Mesendoderm (in vitro differentiated cells): ENCODE results near the gene MAG.

Source experiments
- DNase-seq: peaks from one replicate; pipeline ENCODE4 v3.0.0; 2013
- H2AK5ac ChIP-seq: 2 replicates; pipeline ENCODE4 v1.6.1; 2013; ENCODE audit warnings: low read length, inconsistent platforms
- H2BK120ac ChIP-seq: 2 replicates; pipeline ENCODE4 v1.6.1; 2013; ENCODE audit warnings: low read depth, mild to moderate bottlenecking, low read length, moderate library complexity, mixed read lengths
- H2BK15ac ChIP-seq: replicated peaks from 2 replicates; pipeline ENCODE4 v1.6.1; 2013; ENCODE audit warnings: low read depth, mild to moderate bottlenecking, moderate library complexity
- H2BK5ac ChIP-seq: 2 replicates; pipeline ENCODE4 v1.6.1; 2013; ENCODE audit warnings: low read length, inconsistent platforms
- H3K18ac ChIP-seq: 2 replicates; pipeline ENCODE4 v1.6.1; 2013; ENCODE audit warnings: mild to moderate bottlenecking, low read length, mixed read lengths
- H3K23ac ChIP-seq: one replicate; pipeline ENCODE4 v1.6.1; 2013; ENCODE audit warnings: low read length
- H3K27ac ChIP-seq: 2 replicates; pipeline ENCODE4 v1.5.1; 2013; ENCODE audit warnings: low read depth, mild to moderate bottlenecking, inconsistent platforms, low read length, moderate library complexity
- H3K27me3 ChIP-seq: 2 replicates; pipeline ENCODE4 v1.6.1; 2013; ENCODE audit warnings: low read length, control low read depth, mild to moderate bottlenecking, inconsistent platforms; ENCODE audit not compliant: insufficient read depth, poor library complexity
- H3K36me3 ChIP-seq: 2 replicates; pipeline ENCODE4 v1.6.1; 2013; ENCODE audit warnings: low read length, inconsistent platforms; ENCODE audit not compliant: control insufficient read depth, insufficient read depth
- H3K4ac ChIP-seq: one replicate; pipeline ENCODE4 v1.6.1; 2013; ENCODE audit warnings: low read depth, mild to moderate bottlenecking, low read length, moderate library complexity
- H3K4me1 ChIP-seq: 2 replicates; pipeline ENCODE4 v1.6.1; 2013; ENCODE audit warnings: low read depth, low read length, inconsistent platforms; ENCODE audit not compliant: control insufficient read depth
- H3K4me2 ChIP-seq: 2 replicates; pipeline ENCODE4 v1.6.1; 2013; ENCODE audit warnings: low read length
- H3K4me3 ChIP-seq: 2 replicates; pipeline ENCODE4 v1.5.1; 2013; ENCODE audit warnings: mild to moderate bottlenecking, low read length
- H3K56ac ChIP-seq: one replicate; pipeline ENCODE4 v1.6.1; 2013; ENCODE audit warnings: low read length
- H3K79me1 ChIP-seq: 2 replicates; pipeline ENCODE4 v1.6.1; 2013; ENCODE audit warnings: low read length, inconsistent platforms
- H3K79me2 ChIP-seq: 2 replicates; pipeline ENCODE4 v1.6.1; 2013; ENCODE audit warnings: mild to moderate bottlenecking, low read length; ENCODE audit not compliant: control insufficient read depth, insufficient read depth
- H3K9ac ChIP-seq: 2 replicates; pipeline ENCODE4 v1.6.1; 2013; ENCODE audit warnings: low read length, inconsistent platforms
- H4K5ac ChIP-seq: one replicate; pipeline ENCODE4 v1.6.1; 2013; ENCODE audit warnings: low read length
- H4K8ac ChIP-seq: one replicate; pipeline ENCODE4 v1.6.1; 2013; ENCODE audit warnings: low read depth, mild to moderate bottlenecking, control low read depth, low read length, moderate library complexity
- WGBS: extraction: QIAGEN DNeasy Blood & Tissue Kit; methylation state at CpG from one replicate; pipeline ENCODE4 v1.1.7; 2013; ENCODE audit warnings: low lambda C conversion rate, missing lambda C conversion rate; ENCODE audit not compliant: insufficient coverage; ENCODE audit errors: extremely low coverage; 5-methylcytosine and 5-hydroxymethylcytosine counted together

Gene MAG

DNA sequence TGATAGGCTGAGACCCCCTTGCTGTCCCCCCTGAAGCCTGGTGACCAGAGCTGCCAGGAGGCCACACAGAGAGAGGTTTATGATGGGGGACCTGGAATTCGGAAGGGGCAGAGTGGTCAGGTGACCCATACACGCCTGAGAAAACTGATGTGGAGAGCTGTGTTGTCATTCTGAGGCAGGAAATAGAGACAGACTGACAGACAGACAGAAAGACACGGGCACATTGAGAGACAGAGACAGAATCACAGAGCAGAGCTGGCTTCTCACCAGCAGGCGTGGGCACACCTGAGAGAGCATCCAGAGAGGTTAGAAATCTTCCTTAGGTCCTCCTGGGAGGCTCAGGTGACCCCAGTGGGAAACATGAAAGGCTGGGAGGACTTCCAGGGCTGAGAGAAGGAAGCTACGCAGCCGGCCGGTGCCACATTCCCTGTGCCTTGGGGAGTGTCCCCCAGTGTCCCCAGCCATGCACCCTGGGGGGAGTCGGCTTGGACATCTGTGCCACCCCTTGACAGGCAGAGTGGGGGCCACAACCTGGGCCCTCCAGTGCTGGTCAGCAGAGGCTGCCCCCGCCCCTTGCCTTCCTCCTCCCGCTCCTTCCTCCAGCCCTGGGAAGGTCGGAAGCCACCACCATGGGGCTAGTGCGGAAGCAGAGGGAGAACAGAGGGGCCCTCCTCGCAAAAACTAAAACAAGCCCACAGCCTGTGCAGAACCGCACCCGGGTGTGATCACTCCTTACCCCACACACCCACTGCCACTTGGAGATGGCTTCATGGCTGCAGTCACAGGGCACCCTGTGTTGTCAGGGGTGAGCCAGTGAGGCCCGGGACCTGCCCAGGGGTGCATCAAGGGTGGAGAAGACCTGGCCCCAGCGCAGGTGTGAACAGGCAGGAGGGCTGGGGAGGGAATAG lies 57.9 kb downstream of the MAG start:
- Histone ChIP-seq H3K18ac (no peak overlapping the region), H3K27me3 (no peaks in the 10 kb centered on the region), H3K9ac (no peak overlapping the region), H3K56ac (no peak overlapping the region), H2BK120ac (no peak overlapping the region), H2BK15ac (no peak overlapping the region), H2AK5ac (no peak overlapping the region), H3K4me3 (no peak overlapping the region), H3K36me3 (no peaks in the 10 kb centered on the region), H3K4me2 (no peak overlapping the region), H3K23ac (no peak overlapping the region), H3K27ac (no peak overlapping the region), H4K5ac (no peak overlapping the region), H2BK5ac (no peak overlapping the region), H3K79me1 (no peaks in the 10 kb centered on the region), H3K4ac (no peak overlapping the region), H3K4me1 (no peaks in the 10 kb centered on the region), H3K79me2 (no peaks in the 10 kb centered on the region), H4K8ac (no peak overlapping the region)
- DNase-seq: no peak
- no CpG with 5 or more reads among the region's 17 CpGs for WGBS

DNA sequence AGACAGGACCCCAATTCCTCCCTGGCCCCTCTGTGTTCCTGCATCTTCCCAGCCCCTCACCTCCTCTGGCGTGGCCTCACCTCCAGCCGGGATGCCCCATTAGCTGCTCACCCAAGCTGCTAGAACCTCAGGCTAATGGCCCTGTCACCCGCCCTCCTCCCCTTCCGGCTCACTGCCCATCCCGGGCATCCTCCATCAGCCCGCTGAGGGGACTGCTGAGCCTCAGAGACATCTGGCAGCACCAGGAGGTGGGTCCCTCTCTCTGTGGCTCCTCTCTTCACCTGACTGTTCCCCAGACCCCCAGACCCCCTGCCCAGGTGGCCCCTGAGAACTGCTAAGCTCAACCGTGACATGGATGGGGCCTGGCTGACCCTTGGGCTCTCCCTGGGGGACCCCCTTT lies 58.6 kb downstream of the MAG start:
- no peaks in the 10 kb centered on the region for H3K27me3 ChIP-seq
- no peak overlapping the region for H2BK15ac ChIP-seq
- H3K36me3 ChIP-seq: no peaks in the 10 kb centered on the region
- H3K4me2 ChIP-seq: no peak overlapping the region
- no peak overlapping the region for H4K8ac ChIP-seq
- no peak overlapping the region for H3K4me3 ChIP-seq
- H3K4me1 ChIP-seq: no peaks in the 10 kb centered on the region
- no peaks in the 10 kb centered on the region for H3K79me2 ChIP-seq
- no peaks in the 10 kb centered on the region for H3K79me1 ChIP-seq
- no peak overlapping the region for H3K18ac ChIP-seq
- H3K4ac ChIP-seq: no peak overlapping the region
- no peak overlapping the region for H3K9ac ChIP-seq
- no CpG with 5 or more reads among the region's 7 CpGs for WGBS
- no peak overlapping the region for H3K23ac ChIP-seq
- H3K27ac ChIP-seq: no peak overlapping the region
- H4K5ac ChIP-seq: no peak overlapping the region
- no peak overlapping the region for H2AK5ac ChIP-seq
- H2BK5ac ChIP-seq: no peak overlapping the region
- H3K56ac ChIP-seq: no peak overlapping the region
- DNase-seq: no peak
- H2BK120ac ChIP-seq: no peak overlapping the region

DNA sequence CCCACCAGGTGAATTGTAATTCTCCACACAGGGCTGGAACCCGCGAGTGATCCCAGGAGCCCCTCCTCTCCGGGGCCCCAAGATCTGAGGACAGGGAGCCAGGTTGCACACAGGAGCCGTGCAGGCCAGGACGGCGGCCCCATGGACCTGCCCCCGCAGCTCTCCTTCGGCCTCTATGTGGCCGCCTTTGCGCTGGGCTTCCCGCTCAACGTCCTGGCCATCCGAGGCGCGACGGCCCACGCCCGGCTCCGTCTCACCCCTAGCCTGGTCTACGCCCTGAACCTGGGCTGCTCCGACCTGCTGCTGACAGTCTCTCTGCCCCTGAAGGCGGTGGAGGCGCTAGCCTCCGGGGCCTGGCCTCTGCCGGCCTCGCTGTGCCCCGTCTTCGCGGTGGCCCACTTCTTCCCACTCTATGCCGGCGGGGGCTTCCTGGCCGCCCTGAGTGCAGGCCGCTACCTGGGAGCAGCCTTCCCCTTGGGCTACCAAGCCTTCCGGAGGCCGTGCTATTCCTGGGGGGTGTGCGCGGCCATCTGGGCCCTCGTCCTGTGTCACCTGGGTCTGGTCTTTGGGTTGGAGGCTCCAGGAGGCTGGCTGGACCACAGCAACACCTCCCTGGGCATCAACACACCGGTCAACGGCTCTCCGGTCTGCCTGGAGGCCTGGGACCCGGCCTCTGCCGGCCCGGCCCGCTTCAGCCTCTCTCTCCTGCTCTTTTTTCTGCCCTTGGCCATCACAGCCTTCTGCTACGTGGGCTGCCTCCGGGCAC lies 59.6 kb downstream of the MAG start:
- WGBS: no CpG with 5 or more reads among the region's 47 CpGs
- Histone ChIP-seq H3K23ac (no peak overlapping the region), H3K9ac (no peak overlapping the region), H2BK15ac (no peak overlapping the region), H3K79me1 (no peaks in the 10 kb centered on the region), H3K79me2 (no peaks in the 10 kb centered on the region), H2BK120ac (no peak overlapping the region), H3K27me3 (no peaks in the 10 kb centered on the region), H4K8ac (no peak overlapping the region), H3K36me3 (no peaks in the 10 kb centered on the region), H3K18ac (no peak overlapping the region), H3K4me1 (no peaks in the 10 kb centered on the region), H3K27ac (no peak overlapping the region), H3K56ac (peak overlapping the region; percentile 25), H3K4ac (no peak overlapping the region), H3K4me3 (no peak overlapping the region), H3K4me2 (no peak overlapping the region), H4K5ac (no peak overlapping the region), H2BK5ac (no peak overlapping the region), H2AK5ac (no peak overlapping the region)
- DNase-seq: no peak

DNA sequence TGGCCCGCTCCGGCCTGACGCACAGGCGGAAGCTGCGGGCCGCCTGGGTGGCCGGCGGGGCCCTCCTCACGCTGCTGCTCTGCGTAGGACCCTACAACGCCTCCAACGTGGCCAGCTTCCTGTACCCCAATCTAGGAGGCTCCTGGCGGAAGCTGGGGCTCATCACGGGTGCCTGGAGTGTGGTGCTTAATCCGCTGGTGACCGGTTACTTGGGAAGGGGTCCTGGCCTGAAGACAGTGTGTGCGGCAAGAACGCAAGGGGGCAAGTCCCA lies 60.2 kb downstream of the MAG start:
- Histone ChIP-seq H3K9ac (no peak overlapping the region), H3K27me3 (no peaks in the 10 kb centered on the region), H2AK5ac (no peak overlapping the region), H3K79me1 (no peaks in the 10 kb centered on the region), H3K36me3 (no peaks in the 10 kb centered on the region), H3K18ac (no peak overlapping the region), H2BK120ac (no peak overlapping the region), H3K79me2 (no peaks in the 10 kb centered on the region), H3K4me1 (no peaks in the 10 kb centered on the region), H3K56ac (peak overlapping the region; percentile 2), H4K8ac (no peak overlapping the region), H3K4me2 (no peak overlapping the region), H3K23ac (no peak overlapping the region), H3K4ac (no peak overlapping the region), H3K27ac (no peak overlapping the region), H4K5ac (no peak overlapping the region), H2BK15ac (no peak overlapping the region), H2BK5ac (no peak overlapping the region), H3K4me3 (no peak overlapping the region)
- WGBS: no CpG with 5 or more reads among the region's 18 CpGs
- no peak for DNase-seq

DNA sequence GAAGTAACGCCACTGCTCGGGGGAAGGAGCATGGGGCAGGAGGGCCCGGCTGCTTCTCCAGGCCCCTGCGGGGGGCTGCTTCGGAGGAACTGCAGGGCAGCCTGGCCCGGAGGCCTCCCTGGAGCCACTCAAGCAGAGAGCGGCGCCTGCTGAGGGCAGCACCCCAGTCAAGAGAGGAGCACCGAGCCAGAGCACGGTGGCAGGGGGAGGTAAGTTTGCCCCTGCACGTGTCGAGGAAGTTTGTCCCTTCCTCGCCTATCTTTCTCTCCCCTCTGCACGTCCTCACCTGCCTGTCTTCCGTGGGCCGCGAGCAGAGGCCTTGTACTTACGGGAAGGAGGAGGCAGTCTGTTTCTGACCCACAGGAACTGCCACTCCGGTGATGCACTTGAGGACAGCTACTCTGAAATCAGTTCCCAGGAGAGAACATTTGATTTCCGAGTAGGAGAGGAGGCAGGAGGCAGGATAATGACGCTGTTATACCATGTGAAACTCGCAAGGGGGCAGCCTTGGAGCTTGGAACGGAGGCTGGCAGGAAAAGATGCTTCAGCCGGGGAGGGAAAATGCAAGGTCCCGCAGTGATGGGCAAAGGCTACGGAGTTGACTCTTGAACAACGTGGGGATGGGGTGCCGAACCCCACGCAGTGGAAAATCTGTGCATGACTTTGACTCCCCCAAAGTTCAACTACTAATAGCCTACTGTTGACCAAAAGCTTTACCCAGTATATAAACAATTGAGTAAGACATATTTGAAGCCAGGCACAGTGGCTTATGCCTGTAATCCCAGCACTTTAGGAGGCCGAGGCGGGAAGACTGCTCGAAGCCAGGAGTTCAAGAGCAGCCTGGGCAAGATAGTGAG lies 60.7 kb downstream of the MAG start:
- H3K27me3 ChIP-seq: no peaks in the 10 kb centered on the region
- no peaks in the 10 kb centered on the region for H3K36me3 ChIP-seq
- H2BK120ac ChIP-seq: no peak overlapping the region
- no peak overlapping the region for H4K8ac ChIP-seq
- no peak overlapping the region for H3K18ac ChIP-seq
- H3K79me1 ChIP-seq: no peaks in the 10 kb centered on the region
- no peak overlapping the region for H3K4me2 ChIP-seq
- no peaks in the 10 kb centered on the region for H3K79me2 ChIP-seq
- no peak overlapping the region for H2AK5ac ChIP-seq
- H3K56ac ChIP-seq: peak overlapping the region; percentile 75
- no peak overlapping the region for H3K4me3 ChIP-seq
- no peak overlapping the region for H3K23ac ChIP-seq
- no peak overlapping the region for H3K27ac ChIP-seq
- no peak overlapping the region for H4K5ac ChIP-seq
- no peak overlapping the region for H2BK15ac ChIP-seq
- no peak overlapping the region for H3K9ac ChIP-seq
- no peak overlapping the region for H3K4ac ChIP-seq
- no peaks in the 10 kb centered on the region for H3K4me1 ChIP-seq
- DNase-seq: peak; percentile 86
- no CpG with 5 or more reads among the region's 32 CpGs for WGBS
- no peak overlapping the region for H2BK5ac ChIP-seq
